AG10803 (cell line): ENCODE data around the gene CERS3.

Experiments used
- DNase-seq: peaks from one replicate; pipeline ENCODE4 v3.0.0; 2010; ENCODE audit warnings: low read depth
- H3K4me3 ChIP-seq: 2 replicates; pipeline ENCODE4 v1.5.1; 2011; ENCODE audit warnings: mild to moderate bottlenecking, low read length, control low read depth
- CTCF ChIP-seq: conservative IDR thresholded peaks from 2 replicates; pipeline ENCODE4 v1.5.1; 2011; ENCODE audit warnings: mild to moderate bottlenecking, low read length, control low read depth, inconsistent platforms

The CERS3 gene

GRCh38 chr15:100544946-100545345 lies 16.2 kb upstream of the CERS3 start:
- no peak overlapping the region for H3K4me3 ChIP-seq
- no peak for TF ChIP-seq CTCF
- DNase-seq: no peak

DNA sequence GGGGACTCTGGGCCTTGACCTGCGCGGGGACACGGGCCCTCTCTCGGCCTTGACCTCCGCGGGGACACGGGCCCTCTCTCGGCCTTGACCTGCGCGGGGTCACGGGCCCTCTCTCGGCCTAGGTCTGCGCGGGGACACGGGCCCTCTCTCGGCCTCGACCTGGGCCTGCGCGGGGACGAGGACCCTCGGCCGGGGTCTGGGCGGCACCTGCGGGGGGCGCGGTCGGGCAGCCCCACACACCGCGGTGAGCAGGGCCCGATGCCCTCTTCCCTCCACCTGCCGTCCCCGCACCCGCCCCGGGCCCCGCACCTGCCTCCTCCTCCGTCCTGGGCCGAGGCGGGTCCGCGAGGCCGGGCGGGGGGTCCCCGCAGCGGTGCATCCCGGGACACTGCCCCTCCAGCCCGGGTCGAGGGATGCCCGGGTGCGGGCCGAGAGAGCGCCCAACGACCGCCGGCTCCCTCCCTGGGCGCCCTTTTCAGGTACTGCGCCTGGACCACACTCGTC lies 15.6 kb upstream of the CERS3 start:
- no peak for TF ChIP-seq CTCF
- no peak overlapping the region for H3K4me3 ChIP-seq
- DNase-seq: no peak

DNA sequence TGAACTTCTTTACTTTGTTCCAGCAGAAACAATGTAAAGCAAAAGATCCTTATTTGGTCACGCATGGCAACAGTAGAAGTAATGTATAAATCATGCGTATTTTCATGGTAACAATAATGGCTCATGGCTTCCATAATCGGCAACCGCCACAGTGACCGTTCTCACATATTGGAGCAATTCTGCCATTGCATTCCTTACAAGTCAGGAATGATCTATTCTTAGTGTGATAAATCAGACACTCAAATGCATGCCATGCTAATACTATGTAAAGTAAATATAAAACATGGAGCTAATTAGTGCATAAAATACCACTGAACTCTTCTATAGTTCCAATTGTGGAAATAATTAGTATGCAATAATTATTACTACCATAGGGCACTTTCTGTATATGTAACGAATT lies 13.5 kb upstream of the CERS3 start:
- no peak for DNase-seq
- no peak overlapping the region for H3K4me3 ChIP-seq
- no peak for TF ChIP-seq CTCF

DNA sequence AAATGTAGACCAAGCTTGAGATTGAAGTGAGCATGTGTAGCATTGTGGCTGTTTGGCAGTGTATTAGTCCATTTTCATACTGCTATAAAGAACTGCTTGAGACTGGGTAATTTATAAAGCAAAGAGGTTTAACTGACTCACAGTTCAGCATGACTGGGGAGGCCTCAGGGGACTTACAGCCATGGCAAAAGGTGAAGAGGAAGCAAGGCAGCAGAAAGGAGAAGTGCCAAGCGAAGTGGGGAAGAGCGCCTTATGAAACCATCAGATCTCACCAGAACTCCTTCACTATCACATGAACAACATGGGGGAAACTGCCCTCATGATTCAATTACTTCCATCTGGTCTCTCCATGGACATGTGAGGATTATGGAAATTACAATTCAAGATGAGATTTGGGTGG lies 8.6 kb upstream of the CERS3 start:
- DNase-seq: no peak
- no peak for TF ChIP-seq CTCF
- H3K4me3 ChIP-seq: no peak overlapping the region

- no peak overlapping the region for H3K4me3 ChIP-seq
- TF ChIP-seq CTCF: no peak
- no peak for DNase-seq
Observed at GRCh38 chr15:100536733-100537132, 8.0 kb upstream of the CERS3 start.

GRCh38 chr15:100533886-100534285 lies 5.1 kb upstream of the CERS3 start:
- no peak for DNase-seq
- TF ChIP-seq CTCF: no peak
- H3K4me3 ChIP-seq: no peak overlapping the region

GRCh38 chr15:100531823-100532327 lies 3.1 kb upstream of the CERS3 start:
- no peak for TF ChIP-seq CTCF
- DNase-seq: no peak
- no peak overlapping the region for H3K4me3 ChIP-seq
